Uterus (tissue), 2 donors: Measurements from ENCODE around the gene ADRM1.

Experiments used
- CTCF ChIP-seq, 4 experiments: fragments of 200-600 bp in 2 of 4; fragments of 450-650 bp in 2 of 4; sonication (generic) in 2 of 4; IDR thresholded peaks; one replicate each; pipeline ENCODE4 v1.5.1; 2016 to 2019; ENCODE audit warnings: antibody characterized with exemption in 4 of 4, mild to moderate bottlenecking in 2 of 4, moderate library complexity in 1 of 4
- POLR2A ChIP-seq, 2 donors: fragments of 450-650 bp; IDR thresholded peaks; one replicate each; pipeline ENCODE4 v1.6.1; 2016; ENCODE audit warnings: antibody characterized with exemption in 2 of 2, mild to moderate bottlenecking in 1 of 2, moderate library complexity in 1 of 2

DNA sequence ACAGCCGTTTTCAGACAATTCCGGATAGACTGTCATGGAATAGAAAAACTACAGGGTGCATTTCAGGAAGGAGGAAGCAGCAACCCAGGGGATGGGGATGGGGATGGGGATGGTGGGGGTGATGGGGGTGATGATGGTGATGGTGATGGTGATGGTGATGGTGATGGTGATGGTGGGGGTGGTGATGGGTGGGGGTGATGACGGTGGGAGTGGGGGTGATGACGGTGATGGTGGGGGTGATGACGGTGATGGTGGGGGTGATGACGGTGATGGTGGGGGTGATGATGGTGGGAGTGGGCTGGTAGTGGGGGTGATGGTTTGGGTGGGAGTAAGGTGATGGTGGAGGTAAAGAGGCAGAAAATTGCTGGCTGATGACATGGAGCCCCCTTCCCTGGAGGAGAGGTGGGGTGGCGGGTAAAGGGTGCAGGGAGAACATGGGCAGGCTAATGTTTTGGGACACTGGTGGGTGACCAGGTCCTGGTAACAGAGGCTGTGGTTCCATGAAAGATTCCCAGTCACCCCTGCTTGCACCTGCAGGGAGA, 46.8 kb downstream of the ADRM1 start:
- no peak for TF ChIP-seq CTCF (IDR thresholded peaks at IDR 0.05)
- no peak for TF ChIP-seq POLR2A (IDR thresholded peaks at IDR 0.05)
